ENCODE measurements around the gene NPFFR1.
"Not testable (repeated sequence)": the region's sequence is repeated elsewhere in the genome, so short reads cannot be mapped to it uniquely, and the experiment has no call there.

The NPFFR1 gene

GRCh38 chr10:70254778-70255328, 29.0 kb downstream of the NPFFR1 start:
- DNase-seq = no peak

- no peak for DNase-seq
These were observed 29.7 kb downstream of the NPFFR1 start for GRCh38 chr10:70253878-70254765.

GRCh38 chr10:70250961-70251680, 32.7 kb downstream of the NPFFR1 start:
- DNase-seq = no peak

- no peak for DNase-seq
These were observed 36.4 kb downstream of the NPFFR1 start for GRCh38 chr10:70247360-70247759.

GRCh38 chr10:70241081-70241480, 42.7 kb downstream of the NPFFR1 start:
- no peak for DNase-seq

- DNase-seq = not testable (repeated sequence)
These were observed 43.8 kb downstream of the NPFFR1 start for GRCh38 chr10:70239986-70240385.

GRCh38 chr10:70239077-70239976, 44.5 kb downstream of the NPFFR1 start:
- DNase-seq = not testable (repeated sequence)

- DNase-seq = not testable (repeated sequence)
These were observed 45.8 kb downstream of the NPFFR1 start for GRCh38 chr10:70237958-70238536.

- no peak for DNase-seq
These were observed 48.9 kb downstream of the NPFFR1 start for GRCh38 chr10:70234668-70235447.

- DNase-seq = no peak
These were observed 49.9 kb downstream of the NPFFR1 start for GRCh38 chr10:70233939-70234300.

- DNase-seq = peak; percentile 99
These were observed 50.5 kb downstream of the NPFFR1 start, which contains the start of gene PPA1 for GRCh38 chr10:70233109-70233938. TSS of gene PPA1 (minus strand) at chr10:70233429. CDS start at chr10:70233327, 102 bp downstream.

- no peak for DNase-seq
These were observed 51.0 kb downstream of the NPFFR1 start for GRCh38 chr10:70232859-70233108.

- DNase-seq = peak; percentile 17
These were observed 51.5 kb downstream of the NPFFR1 start for GRCh38 chr10:70232155-70232858.

GRCh38 chr10:70228491-70228890, 55.3 kb downstream of the NPFFR1 start:
- DNase-seq = no peak

- no peak for DNase-seq
These were observed 56.1 kb downstream of the NPFFR1 start for GRCh38 chr10:70227548-70228320.

GRCh38 chr10:70223728-70224127, 60.1 kb downstream of the NPFFR1 start:
- no peak for DNase-seq

- DNase-seq = not testable (repeated sequence)
These were observed 60.9 kb downstream of the NPFFR1 start for GRCh38 chr10:70222811-70223447.

- no peak for DNase-seq
These were observed 61.4 kb downstream of the NPFFR1 start for GRCh38 chr10:70222340-70222794.

GRCh38 chr10:70221030-70221429, 62.8 kb downstream of the NPFFR1 start:
- DNase-seq = no peak

All from activated gamma-delta T cell treated with Interleukin-2 at 50 U/mL for 16 hours (primary cell).